GM19372 (cell line): Measurements from ENCODE around the gene USP5.
A peak's percentile ranks its signal among the peaks of the same experiment; 100 is the strongest.
"Not testable (repeated sequence)": the region's sequence is repeated elsewhere in the genome, so short reads cannot be mapped to it uniquely, and the experiment has no call there.

Source experiments
- ATAC-seq: cut with Tn5 transposase; IDR thresholded peaks from one replicate; pipeline ENCODE4 v1.9.1; 2021; ENCODE audit warnings: mild to moderate bottlenecking, low read depth, moderate library complexity; ENCODE audit not compliant: unreplicated experiment

Gene USP5

DNA sequence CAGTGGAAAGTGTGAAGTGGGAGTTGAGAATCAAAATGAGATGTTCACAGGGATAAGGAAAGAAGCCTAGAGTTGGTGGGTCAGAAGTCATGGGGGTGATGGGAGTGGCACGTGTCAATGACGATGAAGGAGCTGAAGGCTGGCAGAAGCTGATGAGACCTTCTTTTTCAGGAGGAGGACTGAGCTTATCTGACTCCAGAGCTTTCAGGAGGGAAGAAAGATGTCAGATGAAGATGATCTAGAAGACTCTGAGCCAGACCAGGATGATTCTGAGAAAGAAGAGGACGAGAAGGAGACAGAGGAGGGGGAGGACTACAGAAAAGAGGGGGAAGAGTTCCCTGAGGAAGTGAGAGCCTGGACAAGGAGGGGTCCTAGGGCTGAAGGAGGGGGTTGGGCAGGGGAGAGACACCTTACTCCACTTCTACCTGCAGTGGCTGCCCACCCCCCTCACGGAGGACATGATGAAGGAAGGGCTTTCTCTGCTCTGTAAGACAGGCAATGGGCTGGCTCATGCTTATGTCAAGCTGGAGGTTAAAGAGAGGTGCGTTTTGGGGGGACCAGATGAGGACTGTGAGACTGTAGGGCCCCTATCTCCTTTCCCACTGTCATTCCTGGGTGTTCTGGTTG, 53.6 kb downstream of the USP5 start:
- no peak for ATAC-seq

DNA sequence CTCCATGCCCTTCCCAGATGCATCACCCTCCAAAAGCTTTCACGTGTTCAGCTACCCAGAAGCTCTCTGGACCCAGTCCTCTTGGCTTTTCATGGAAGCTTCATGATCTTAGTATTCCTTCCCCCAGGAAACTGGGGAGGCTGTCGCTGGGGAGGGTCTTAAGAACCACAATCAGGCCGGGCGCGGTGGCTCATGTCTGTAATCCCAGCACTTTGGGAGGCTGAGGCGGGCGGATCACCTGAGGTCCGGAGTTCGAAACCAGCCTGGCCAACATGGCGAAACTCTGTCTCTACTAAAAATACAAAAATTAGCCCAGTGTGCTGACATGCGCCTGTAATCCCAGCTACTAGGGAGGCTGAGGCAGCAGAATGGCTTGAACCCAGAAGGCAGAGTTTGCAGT, 56.2 kb downstream of the USP5 start:
- not testable (repeated sequence) for ATAC-seq

- ATAC-seq, result no peak
These were observed 57.6 kb downstream of the USP5 start for GRCh38 chr12:6909421-6910145.

DNA sequence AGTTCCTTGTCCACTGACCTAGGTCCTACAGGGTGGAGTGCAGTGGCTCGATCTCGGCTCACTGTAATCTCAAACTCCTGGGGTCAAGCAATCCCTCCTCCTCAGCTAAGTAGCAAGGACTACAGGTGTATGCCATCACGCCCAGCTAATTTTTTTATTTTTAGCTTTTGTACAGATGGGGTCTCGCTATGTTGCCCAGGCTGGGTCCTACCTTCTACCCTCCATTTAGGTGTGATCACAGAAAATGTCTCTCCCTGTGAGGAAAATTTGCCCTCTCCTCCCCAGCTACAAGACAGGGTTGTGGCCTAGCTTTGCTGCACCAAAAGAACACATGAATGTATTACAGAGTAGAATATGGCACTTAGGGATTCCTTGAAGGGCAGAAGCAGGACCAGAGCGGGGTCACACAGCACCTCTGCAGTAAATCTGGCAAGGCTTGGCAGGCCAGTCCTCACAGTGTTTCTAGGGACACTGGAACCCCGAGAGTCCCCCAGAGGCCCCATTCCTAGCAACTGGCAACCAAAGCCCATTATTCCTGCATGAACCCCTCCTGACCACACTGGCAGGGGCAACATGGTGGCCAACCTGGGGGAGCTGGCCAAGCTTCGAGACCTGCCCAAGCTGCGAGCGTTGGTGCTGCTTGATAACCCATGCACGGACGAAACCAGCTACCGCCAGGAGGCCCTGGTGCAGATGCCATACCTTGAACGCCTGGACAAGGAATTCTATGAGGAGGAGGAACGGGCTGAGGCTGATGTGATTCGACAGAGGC, 60.4 kb downstream of the USP5 start:
- no peak for ATAC-seq

DNA sequence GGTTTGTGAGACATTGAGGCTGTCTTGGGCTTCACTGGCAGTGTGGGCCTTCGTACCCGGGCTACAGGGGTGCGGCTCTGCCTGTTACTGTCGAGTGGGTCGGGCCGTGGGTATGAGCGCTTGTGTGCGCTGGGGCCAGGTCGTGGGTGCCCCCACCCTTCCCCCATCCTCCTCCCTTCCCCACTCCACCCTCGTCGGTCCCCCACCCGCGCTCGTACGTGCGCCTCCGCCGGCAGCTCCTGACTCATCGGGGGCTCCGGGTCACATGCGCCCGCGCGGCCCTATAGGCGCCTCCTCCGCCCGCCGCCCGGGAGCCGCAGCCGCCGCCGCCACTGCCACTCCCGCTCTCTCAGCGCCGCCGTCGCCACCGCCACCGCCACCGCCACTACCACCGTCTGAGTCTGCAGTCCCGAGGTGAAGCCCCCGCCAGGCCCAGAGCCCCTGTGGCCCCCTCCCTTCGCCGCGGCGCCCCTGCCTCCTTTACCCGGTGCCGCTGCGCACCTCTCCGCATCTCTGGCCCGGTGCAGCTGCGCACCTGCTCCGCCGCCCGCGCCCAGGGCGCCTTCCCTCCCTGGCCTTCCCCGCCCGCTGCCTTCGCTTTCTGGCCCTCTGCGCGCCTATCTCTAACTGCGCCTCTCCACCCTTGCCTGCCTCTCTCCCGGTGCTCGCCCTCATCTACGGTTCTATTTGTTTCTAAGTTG, 62.4 kb downstream of the USP5 start, which contains the start of gene ENO2:
ENO2 (plus strand) TSS at position 335 of the 701 bp plus-strand sequence. CDS start 1,253 bp downstream, outside the sequence.
- ATAC-seq, result peak; percentile 58

GRCh38 chr12:6914947-6915788, 63.2 kb downstream of the USP5 start:
- no peak for ATAC-seq

- no peak for ATAC-seq
These were observed 63.9 kb downstream of the USP5 start for GRCh38 chr12:6915789-6916285.
